ENCODE measurements around the gene BLOC1S4. TPM values are rescaled to one million over a fixed set of nuclear protein-coding genes. Genes with fewer than 3 reads are reported as not detected.

BLOC1S4 gene
- total and polyA plus RNA-seq, 2 experiments from 2014 or later, result 23.9 to 35.2 TPM

GRCh38 chr4:6727943-6728250 lies 11.9 kb downstream of the BLOC1S4 start:
- Histone ChIP-seq H3K27ac (ENCODE audit: low read depth) (no peak overlapping the region), H2AFZ (peak overlapping the region; percentile 81; the same call in 1 of the 2 replicates)

More at GRCh38 chr4:6727943-6728250, 11.9 kb downstream of the BLOC1S4 start:
- Histone ChIP-seq H3K36me3 (ENCODE audit: insufficient read depth) (no peaks in the 10 kb centered on the region), H3K27me3 (ENCODE audit: insufficient read depth) (no peaks in the 10 kb centered on the region), H3F3A (replicated peaks; ENCODE audit: low read depth) (peaks cover 9% of the 10 kb centered on the region), H3K79me2 (replicated peaks; ENCODE audit: insufficient read depth) (no peaks in the 10 kb centered on the region), H4K20me1 (replicated peaks; ENCODE audit: insufficient read depth) (no peaks in the 10 kb centered on the region), H3K9me2 (ENCODE audit: insufficient read depth) (no peaks in the 10 kb centered on the region), H3K4me3 (0 out of 2 replicates have a peak overlapping the region, but pooled peaks have one; percentile 27), H3K4me1 (ENCODE audit: insufficient read depth) (no peaks in the 10 kb centered on the region; the same call in 1 of the 2 replicates), H3K4me2 (peak overlapping the region; percentile 65; the same call in 1 of the 2 replicates)
- H3K27ac Mint-ChIP-seq, result no peak overlapping the region
- ATAC-seq (no peak), DNase-seq (ENCODE audit: low spot score) (no peak)
- no peaks in the 10 kb centered on the region for H3K36me3 Mint-ChIP-seq (ENCODE audit: low read depth)
- TF ChIP-seq STAT1 (IDR thresholded peaks at IDR 0.05; ENCODE audit: unreplicated experiment) (no peak), EZH2phosphoT487 (IDR thresholded peaks at IDR 0.05; ENCODE audit: unreplicated experiment) (no peak), CTCF (conservative IDR thresholded peaks at IDR 0.05; ENCODE audit: low read depth in 2 of 2) (no peak), ZNF462 (CRISPR knock-in tag; IDR thresholded peaks at IDR 0.05) (no peak), CREB1 (CRISPR knock-in tag; IDR thresholded peaks at IDR 0.05; ENCODE audit: low read depth) (no peak), JUNB (IDR thresholded peaks at IDR 0.05; ENCODE audit: unreplicated experiment) (no peak), NANOG (IDR thresholded peaks at IDR 0.05; ENCODE audit: borderline replicate concordance) (no peak), ZNF114 (CRISPR knock-in tag; IDR thresholded peaks at IDR 0.05) (no peak), POLR2AphosphoS5 (IDR thresholded peaks at IDR 0.05; ENCODE audit: low read depth) (no peak), EZH2 (IDR thresholded peaks at IDR 0.05; ENCODE audit: low read depth, unreplicated experiment) (no peak), ZNF331 (CRISPR knock-in tag; IDR thresholded peaks at IDR 0.05; ENCODE audit: low read depth) (no peak), REST (IDR thresholded peaks at IDR 0.05; ENCODE audit: unreplicated experiment) (no peak), ETS1 (IDR thresholded peaks at IDR 0.05) (no peak)
- H3K4me1 Mint-ChIP-seq, result peaks cover 17% of the 10 kb centered on the region
- no peak overlapping the region for H3K4me3 Mint-ChIP-seq
- no peaks in the 10 kb centered on the region for H3K9me3 Mint-ChIP-seq
- peaks cover 11% of the 10 kb centered on the region for H3K27me3 Mint-ChIP-seq (ENCODE audit: insufficient read depth, low read depth, poor library complexity)

All from GM23338 (cell line).